ENCODE results near the gene SNORC. TPM values are rescaled to one million over a fixed set of nuclear protein-coding genes. Genes with fewer than 3 reads are reported as not detected.

The SNORC gene
- polyA plus RNA-seq, 1 of the 3 experiments (the other 2 are of a cell fraction): 1.2 TPM

DNA sequence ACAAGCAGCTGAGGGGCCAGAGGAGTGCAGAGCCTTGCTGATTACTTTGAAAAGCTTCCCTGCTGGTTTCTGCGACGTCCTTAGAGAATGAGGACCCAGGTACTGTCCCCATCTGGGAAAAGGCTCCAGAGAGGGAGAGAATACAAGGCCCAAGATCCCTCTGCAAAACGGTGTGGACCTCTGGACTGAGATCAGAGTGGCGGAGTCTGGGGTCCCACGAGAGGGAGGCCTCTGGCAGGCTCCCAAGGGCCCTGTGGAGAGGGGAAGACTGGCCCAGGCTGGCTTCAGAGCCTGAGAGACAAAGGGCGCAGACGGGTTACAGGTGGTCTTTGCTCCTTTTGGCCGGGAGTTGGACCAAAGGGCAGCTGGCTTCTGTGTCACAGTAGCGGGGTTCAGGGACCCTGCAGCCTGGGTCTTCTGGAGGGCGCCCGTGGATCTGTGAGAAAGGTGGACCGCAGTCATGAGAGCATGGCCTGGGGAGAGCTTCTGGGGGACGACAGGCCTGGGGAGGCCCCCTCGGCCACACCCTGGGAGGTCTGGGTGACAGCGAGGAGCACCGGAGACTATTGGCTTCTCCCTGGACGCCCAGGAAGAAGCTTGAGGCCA, 805 bp downstream of the SNORC start:
- H3F3A ChIP-seq (replicated peaks; ENCODE audit: insufficient read depth): no peaks in the 10 kb centered on the region
- DNase-seq: no peak
- CTCF ChIA-PET: interaction anchor here (0.8 kb wide), 1 partner anchor 13 kb away, joined by 3 read pairs; no protein-coding TSS in a partner anchor

DNA sequence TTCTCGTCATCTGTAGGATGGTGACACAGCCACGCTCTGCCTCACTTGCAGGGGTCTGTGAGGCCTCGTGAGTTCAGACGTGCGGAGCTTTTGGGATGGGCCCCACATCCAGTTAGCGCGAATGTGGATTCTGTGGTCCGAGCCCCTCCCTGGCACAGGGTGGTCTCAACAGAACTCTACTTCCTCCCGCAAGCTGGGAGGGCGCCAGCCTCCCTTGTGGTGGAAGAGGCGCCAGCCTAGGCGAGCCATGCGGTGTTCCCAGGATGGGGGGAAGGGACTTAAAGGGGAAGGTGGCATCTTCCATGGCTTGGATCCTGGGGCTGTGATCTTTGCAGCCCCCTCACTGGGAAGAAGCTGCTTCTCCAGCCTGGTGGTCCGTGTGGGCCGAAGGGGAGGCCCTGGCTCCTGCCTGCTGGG, 1.4 kb downstream of the SNORC start:
- H3F3A ChIP-seq (replicated peaks; ENCODE audit: insufficient read depth): no peaks in the 10 kb centered on the region
- peaks cover 0 to 10% of the 10 kb centered on the region in 2 experiments; a peak in 1 of 4 replicates for H3K4me1 ChIP-seq (ENCODE audit: control insufficient read depth in 1 of 2, insufficient read depth in 2 of 2, low read depth in 1 of 2, low read length in 1 of 2)
- no peak overlapping the region for H3K4me2 ChIP-seq
- CTCF ChIA-PET: interaction anchor here (0.8 kb wide), 1 partner anchor 12 kb away, joined by 3 read pairs; no protein-coding TSS in a partner anchor
- POLR2A ChIA-PET: no interaction called here
- H3K79me2 ChIP-seq (ENCODE audit: insufficient read depth): no peaks in the 10 kb centered on the region
- WGBS (ENCODE audit: low lambda C conversion rate): 87% methylated on average over 12 of the region's 15 CpGs
- no peaks in the 10 kb centered on the region for H3K9me3 ChIP-seq
- no peak overlapping the region for H2AFZ ChIP-seq (ENCODE audit: low read depth)
- peaks cover 0 to 4% of the 10 kb centered on the region in 2 experiments for H3K36me3 ChIP-seq (replicated peaks in 1 of 2; ENCODE audit: control insufficient read depth in 1 of 2, insufficient read depth in 2 of 2, low read length in 1 of 2)
- H3K9me2 ChIP-seq: no peaks in the 10 kb centered on the region
- DNase-seq: peak; percentile 16
- no peaks in the 10 kb centered on the region for H4K20me1 ChIP-seq (ENCODE audit: insufficient read depth)
- H3K9ac ChIP-seq: no peak overlapping the region
- no peak overlapping the region for H3K27ac ChIP-seq (ENCODE audit: low read depth in 2 of 2, low read length in 1 of 2)
- no peak overlapping the region for H3K4me3 ChIP-seq (ENCODE audit: low read depth in 2 of 2, low read length in 1 of 2)
- H3K27me3 ChIP-seq (ENCODE audit: insufficient read depth): no peaks in the 10 kb centered on the region
- TF ChIP-seq, protein P1, sequence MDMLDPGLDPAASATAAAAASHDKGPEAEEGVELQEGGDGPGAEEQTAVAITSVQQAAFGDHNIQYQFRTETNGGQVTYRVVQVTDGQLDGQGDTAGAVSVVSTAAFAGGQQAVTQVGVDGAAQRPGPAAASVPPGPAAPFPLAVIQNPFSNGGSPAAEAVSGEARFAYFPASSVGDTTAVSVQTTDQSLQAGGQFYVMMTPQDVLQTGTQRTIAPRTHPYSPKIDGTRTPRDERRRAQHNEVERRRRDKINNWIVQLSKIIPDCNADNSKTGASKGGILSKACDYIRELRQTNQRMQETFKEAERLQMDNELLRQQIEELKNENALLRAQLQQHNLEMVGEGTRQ (IDR thresholded peaks at IDR 0.05; ENCODE audit: borderline replicate concordance, low read depth, low read length): no peak
- no peak for TF ChIP-seq CHD2 (IDR thresholded peaks at IDR 0.05; ENCODE audit: low read length, partially characterized antibody)
- no peak for TF ChIP-seq FOXM1 (IDR thresholded peaks at IDR 0.05; ENCODE audit: low read depth)
- TF ChIP-seq YY1 (IDR thresholded peaks at IDR 0.05; ENCODE audit: low read depth): no peak
- TF ChIP-seq, protein P2, sequence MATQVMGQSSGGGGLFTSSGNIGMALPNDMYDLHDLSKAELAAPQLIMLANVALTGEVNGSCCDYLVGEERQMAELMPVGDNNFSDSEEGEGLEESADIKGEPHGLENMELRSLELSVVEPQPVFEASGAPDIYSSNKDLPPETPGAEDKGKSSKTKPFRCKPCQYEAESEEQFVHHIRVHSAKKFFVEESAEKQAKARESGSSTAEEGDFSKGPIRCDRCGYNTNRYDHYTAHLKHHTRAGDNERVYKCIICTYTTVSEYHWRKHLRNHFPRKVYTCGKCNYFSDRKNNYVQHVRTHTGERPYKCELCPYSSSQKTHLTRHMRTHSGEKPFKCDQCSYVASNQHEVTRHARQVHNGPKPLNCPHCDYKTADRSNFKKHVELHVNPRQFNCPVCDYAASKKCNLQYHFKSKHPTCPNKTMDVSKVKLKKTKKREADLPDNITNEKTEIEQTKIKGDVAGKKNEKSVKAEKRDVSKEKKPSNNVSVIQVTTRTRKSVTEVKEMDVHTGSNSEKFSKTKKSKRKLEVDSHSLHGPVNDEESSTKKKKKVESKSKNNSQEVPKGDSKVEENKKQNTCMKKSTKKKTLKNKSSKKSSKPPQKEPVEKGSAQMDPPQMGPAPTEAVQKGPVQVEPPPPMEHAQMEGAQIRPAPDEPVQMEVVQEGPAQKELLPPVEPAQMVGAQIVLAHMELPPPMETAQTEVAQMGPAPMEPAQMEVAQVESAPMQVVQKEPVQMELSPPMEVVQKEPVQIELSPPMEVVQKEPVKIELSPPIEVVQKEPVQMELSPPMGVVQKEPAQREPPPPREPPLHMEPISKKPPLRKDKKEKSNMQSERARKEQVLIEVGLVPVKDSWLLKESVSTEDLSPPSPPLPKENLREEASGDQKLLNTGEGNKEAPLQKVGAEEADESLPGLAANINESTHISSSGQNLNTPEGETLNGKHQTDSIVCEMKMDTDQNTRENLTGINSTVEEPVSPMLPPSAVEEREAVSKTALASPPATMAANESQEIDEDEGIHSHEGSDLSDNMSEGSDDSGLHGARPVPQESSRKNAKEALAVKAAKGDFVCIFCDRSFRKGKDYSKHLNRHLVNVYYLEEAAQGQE (IDR thresholded peaks at IDR 0.05; ENCODE audit: low read depth, low read length): no peak
- no peak for TF ChIP-seq NRF1 (IDR thresholded peaks at IDR 0.05; ENCODE audit: low read depth, low read length)
- TF ChIP-seq, protein P3, sequence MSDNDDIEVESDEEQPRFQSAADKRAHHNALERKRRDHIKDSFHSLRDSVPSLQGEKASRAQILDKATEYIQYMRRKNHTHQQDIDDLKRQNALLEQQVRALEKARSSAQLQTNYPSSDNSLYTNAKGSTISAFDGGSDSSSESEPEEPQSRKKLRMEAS (IDR thresholded peaks at IDR 0.05; ENCODE audit: low read depth): no peak
- no peak for TF ChIP-seq FOXJ3 (CRISPR knock-in tag; IDR thresholded peaks at IDR 0.05)
- TF ChIP-seq RXRA (IDR thresholded peaks at IDR 0.05; ENCODE audit: borderline replicate concordance, low read depth): no peak
- TF ChIP-seq RFX5 (IDR thresholded peaks at IDR 0.05; ENCODE audit: low read length): no peak
- TF ChIP-seq NFIC (IDR thresholded peaks at IDR 0.05; ENCODE audit: borderline replicate concordance): no peak

More for the DNA sequence above, 805 bp downstream of the SNORC start:
- WGBS (ENCODE audit: low lambda C conversion rate): 81% methylated on average over 11 of the region's 17 CpGs
- Histone ChIP-seq H3K9ac (no peak overlapping the region), H3K4me2 (no peak overlapping the region), H3K27ac (ENCODE audit: low read depth in 2 of 2, low read length in 1 of 2) (no peak overlapping the region), H3K4me1 (ENCODE audit: control insufficient read depth in 1 of 2, insufficient read depth in 2 of 2, low read depth in 1 of 2, low read length in 1 of 2) (peaks cover 0 to 9% of the 10 kb centered on the region in 2 experiments; a peak in 1 of 4 replicates), H3K9me2 (no peaks in the 10 kb centered on the region), H3K27me3 (ENCODE audit: insufficient read depth) (no peaks in the 10 kb centered on the region), H3K4me3 (ENCODE audit: low read depth in 2 of 2, low read length in 1 of 2) (no peak overlapping the region), H2AFZ (ENCODE audit: low read depth) (no peak overlapping the region), H3K36me3 (replicated peaks in 1 of 2; ENCODE audit: control insufficient read depth in 1 of 2, insufficient read depth in 2 of 2, low read length in 1 of 2) (peaks cover 0 to 4% of the 10 kb centered on the region in 2 experiments), H3K9me3 (no peaks in the 10 kb centered on the region), H3K79me2 (ENCODE audit: insufficient read depth) (no peaks in the 10 kb centered on the region), H4K20me1 (ENCODE audit: insufficient read depth) (no peaks in the 10 kb centered on the region)
- POLR2A ChIA-PET: no interaction called here
- TF ChIP-seq FOSL2 (IDR thresholded peaks at IDR 0.05; ENCODE audit: borderline replicate concordance, low read depth) (no peak), YY1 (IDR thresholded peaks at IDR 0.05; ENCODE audit: low read depth) (no peak), GATA2 (CRISPR knock-in tag; IDR thresholded peaks at IDR 0.05) (no peak), RCOR1 (IDR thresholded peaks at IDR 0.05; ENCODE audit: low read length) (no peak), JUND (IDR thresholded peaks at IDR 0.05) (no peak), FOXM1 (IDR thresholded peaks at IDR 0.05; ENCODE audit: low read depth) (no peak), SMC3 (IDR thresholded peaks at IDR 0.05; ENCODE audit: low read depth, low read length) (no peak), GABPA (IDR thresholded peaks at IDR 0.05; ENCODE audit: low read depth) (no peak), ELF1 (IDR thresholded peaks at IDR 0.05) (no peak), EP300 (IDR thresholded peaks at IDR 0.05; ENCODE audit: borderline replicate concordance in 1 of 2, low read depth in 1 of 2, low read length in 1 of 2) (no peak), RAD21 (IDR thresholded peaks at IDR 0.05; ENCODE audit: low read length) (no peak), MEF2A (IDR thresholded peaks at IDR 0.05; ENCODE audit: borderline replicate concordance, low read depth) (no peak), TCF12 (IDR thresholded peaks at IDR 0.05) (no peak), NRF1 (IDR thresholded peaks at IDR 0.05; ENCODE audit: low read depth, low read length) (no peak)
- TF ChIP-seq, protein P1 (IDR thresholded peaks at IDR 0.05; ENCODE audit: borderline replicate concordance, low read depth, low read length): no peak
- TF ChIP-seq, protein P4, sequence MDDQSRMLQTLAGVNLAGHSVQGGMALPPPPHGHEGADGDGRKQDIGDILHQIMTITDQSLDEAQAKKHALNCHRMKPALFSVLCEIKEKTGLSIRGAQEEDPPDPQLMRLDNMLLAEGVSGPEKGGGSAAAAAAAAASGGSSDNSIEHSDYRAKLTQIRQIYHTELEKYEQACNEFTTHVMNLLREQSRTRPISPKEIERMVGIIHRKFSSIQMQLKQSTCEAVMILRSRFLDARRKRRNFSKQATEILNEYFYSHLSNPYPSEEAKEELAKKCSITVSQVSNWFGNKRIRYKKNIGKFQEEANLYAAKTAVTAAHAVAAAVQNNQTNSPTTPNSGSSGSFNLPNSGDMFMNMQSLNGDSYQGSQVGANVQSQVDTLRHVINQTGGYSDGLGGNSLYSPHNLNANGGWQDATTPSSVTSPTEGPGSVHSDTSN (IDR thresholded peaks at IDR 0.05): no peak
- TF ChIP-seq, protein P5, sequence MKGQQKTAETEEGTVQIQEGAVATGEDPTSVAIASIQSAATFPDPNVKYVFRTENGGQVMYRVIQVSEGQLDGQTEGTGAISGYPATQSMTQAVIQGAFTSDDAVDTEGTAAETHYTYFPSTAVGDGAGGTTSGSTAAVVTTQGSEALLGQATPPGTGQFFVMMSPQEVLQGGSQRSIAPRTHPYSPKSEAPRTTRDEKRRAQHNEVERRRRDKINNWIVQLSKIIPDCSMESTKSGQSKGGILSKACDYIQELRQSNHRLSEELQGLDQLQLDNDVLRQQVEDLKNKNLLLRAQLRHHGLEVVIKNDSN (IDR thresholded peaks at IDR 0.05; ENCODE audit: borderline replicate concordance, low read depth): no peak
